BLaER1 (cell line): ENCODE measurements around the gene RMI2.

Source experiments
- H3K27ac ChIP-seq: shearing (Covaris generic); formaldehyde crosslinking; 2 replicates; pipeline ENCODE4 v1.8.1; 2022
- H3K27me3 ChIP-seq: shearing (Covaris generic); formaldehyde crosslinking; 2 replicates; pipeline ENCODE4 v1.8.1; 2022
- H3K36me3 ChIP-seq: shearing (Covaris generic); formaldehyde crosslinking; 2 replicates; pipeline ENCODE4 v1.8.1; 2022
- H3K4me1 ChIP-seq: shearing (Covaris generic); formaldehyde crosslinking; 2 replicates; pipeline ENCODE4 v1.8.1; 2022
- H3K4me2 ChIP-seq: shearing (Covaris generic); formaldehyde crosslinking; 2 replicates; pipeline ENCODE4 v1.8.1; 2022
- H3K4me3 ChIP-seq: shearing (Covaris generic); formaldehyde crosslinking; 2 replicates; pipeline ENCODE4 v1.8.1; 2022
- H3K9ac ChIP-seq: shearing (Covaris generic); formaldehyde crosslinking; 2 replicates; pipeline ENCODE4 v1.8.1; 2022
- H3K9me3 ChIP-seq: shearing (Covaris generic); formaldehyde crosslinking; 2 replicates; pipeline ENCODE4 v1.8.1; 2022
- H4K20me1 ChIP-seq: shearing (Covaris generic); formaldehyde crosslinking; 2 replicates; pipeline ENCODE4 v1.8.1; 2022
- Cebpa-rat ChIP-seq: shearing (Covaris generic); IDR thresholded peaks from 2 replicates; pipeline ENCODE4 v1.8.1; 2022

The RMI2 gene

DNA sequence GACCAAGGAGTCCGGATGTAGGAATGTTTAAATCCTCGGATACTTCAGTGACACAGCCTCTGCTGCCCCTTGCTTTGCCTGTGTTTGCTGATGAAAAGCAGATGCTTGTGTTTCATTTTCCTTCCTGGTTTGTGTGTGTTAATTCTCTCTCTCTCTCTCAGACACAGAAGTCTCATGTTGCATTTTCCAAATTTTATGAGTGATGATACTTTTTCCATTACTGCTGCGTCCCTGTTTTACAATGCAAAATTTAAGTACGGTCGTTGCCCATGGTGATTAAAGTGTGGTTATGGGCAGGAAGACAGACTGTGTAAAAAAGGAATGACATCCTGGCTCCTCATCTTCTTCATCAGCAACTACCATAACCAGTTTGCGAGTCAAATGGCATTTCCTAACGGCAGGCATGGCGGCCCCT lies 5.7 kb downstream of the RMI2 start:
- Histone ChIP-seq H3K9ac (no peak overlapping the region), H3K27ac (no peak overlapping the region), H3K9me3 (peaks cover 8% of the 10 kb centered on the region), H3K36me3 (peaks cover 16% of the 10 kb centered on the region), H3K4me1 (peaks cover 79% of the 10 kb centered on the region), H3K4me3 (no peak overlapping the region), H3K27me3 (no peaks in the 10 kb centered on the region), H3K4me2 (0 out of 2 replicates have a peak overlapping the region, but pooled peaks have one; percentile 79), H4K20me1 (peaks cover 38% of the 10 kb centered on the region)
- no peak for TF ChIP-seq Cebpa-rat

DNA sequence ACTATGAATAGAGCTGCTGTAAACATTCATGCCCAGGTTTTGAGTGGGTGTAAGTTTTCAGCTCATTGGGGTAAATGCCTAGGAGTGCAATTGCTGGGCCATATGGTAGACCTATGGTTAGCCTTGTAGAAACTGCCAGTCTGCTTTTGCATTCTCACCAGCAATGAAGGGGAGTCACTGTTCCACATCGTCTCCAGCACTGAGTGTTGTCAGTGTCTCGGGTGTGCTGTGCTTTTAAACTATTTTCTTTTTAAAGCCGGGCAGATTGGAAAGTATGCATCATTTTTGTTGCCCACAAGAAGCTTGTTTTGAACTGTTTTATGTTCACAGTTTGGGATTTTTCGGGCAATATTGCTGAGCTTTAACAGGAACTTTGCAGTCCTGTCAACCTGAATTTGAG lies 7.9 kb downstream of the RMI2 start:
- H3K4me1 ChIP-seq = peaks cover 79% of the 10 kb centered on the region
- H3K4me3 ChIP-seq = no peak overlapping the region
- H4K20me1 ChIP-seq = peaks cover 38% of the 10 kb centered on the region
- H3K9me3 ChIP-seq = peaks cover 8% of the 10 kb centered on the region
- H3K4me2 ChIP-seq = no peak overlapping the region
- no peak overlapping the region for H3K27ac ChIP-seq
- H3K9ac ChIP-seq = no peak overlapping the region
- H3K36me3 ChIP-seq = peaks cover 16% of the 10 kb centered on the region
- H3K27me3 ChIP-seq = no peaks in the 10 kb centered on the region
- no peak for TF ChIP-seq Cebpa-rat

- no peak overlapping the region for H3K27ac ChIP-seq
Observed at GRCh38 chr16:11354407-11354732, 9.1 kb downstream of the RMI2 start.

GRCh38 chr16:11354733-11355574 lies 9.7 kb downstream of the RMI2 start:
- H3K4me2 ChIP-seq = peak overlapping the region; percentile 85
- H3K4me3 ChIP-seq = no peak overlapping the region; the same call in 1 of the 2 replicates
- peaks cover 16% of the 10 kb centered on the region for H3K36me3 ChIP-seq
- H3K27ac ChIP-seq = peak overlapping the region; percentile 51
- 0 out of 2 replicates have a peak, but pooled peaks have one; percentile 36 for TF ChIP-seq Cebpa-rat
- H3K9me3 ChIP-seq = peaks cover 8% of the 10 kb centered on the region
- H4K20me1 ChIP-seq = peaks cover 37% of the 10 kb centered on the region
- H3K9ac ChIP-seq = no peak overlapping the region; the same call in 1 of the 2 replicates
- H3K4me1 ChIP-seq = peaks cover 79% of the 10 kb centered on the region
- 0 out of 2 replicates have a peak, but pooled peaks cover 3% of the 10 kb centered on the region for H3K27me3 ChIP-seq

More at GRCh38 chr16:11354407-11354732, 9.1 kb downstream of the RMI2 start:
- Histone ChIP-seq H3K4me2 (peak overlapping the region; percentile 85), H3K36me3 (peaks cover 16% of the 10 kb centered on the region), H3K9ac (no peak overlapping the region; the same call in 1 of the 2 replicates), H3K9me3 (peaks cover 8% of the 10 kb centered on the region), H3K4me1 (peaks cover 79% of the 10 kb centered on the region), H3K4me3 (no peak overlapping the region), H4K20me1 (peaks cover 38% of the 10 kb centered on the region), H3K27me3 (no peaks in the 10 kb centered on the region)
- TF ChIP-seq Cebpa-rat = no peak

DNA sequence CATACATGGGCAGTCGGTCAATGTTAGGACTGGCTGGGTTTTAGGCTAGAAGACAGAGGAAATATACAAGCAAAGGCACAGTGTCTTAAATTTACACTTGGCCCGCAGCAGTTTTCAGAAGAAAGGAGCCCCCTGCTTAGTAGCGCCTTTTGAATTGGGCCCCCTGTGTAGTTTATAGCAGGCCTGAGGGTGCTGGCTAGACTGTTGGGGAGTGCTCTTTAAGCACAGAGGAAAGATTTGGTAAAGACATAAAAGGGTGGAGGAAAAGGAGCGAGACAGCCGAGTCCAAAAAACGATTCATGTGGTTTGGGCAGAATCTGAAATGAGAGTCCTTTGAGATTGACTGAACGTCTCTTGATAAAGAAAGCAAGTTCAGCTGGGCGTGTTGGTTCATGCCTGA lies 10.6 kb downstream of the RMI2 start:
- TF ChIP-seq Cebpa-rat = no peak
- peaks cover 37% of the 10 kb centered on the region for H4K20me1 ChIP-seq
- H3K4me2 ChIP-seq = peak overlapping the region; percentile 85
- peak overlapping the region; percentile 51 for H3K27ac ChIP-seq
- H3K9ac ChIP-seq = peak overlapping the region; percentile 30; the same call in 1 of the 2 replicates
- H3K36me3 ChIP-seq = peaks cover 15% of the 10 kb centered on the region
- peaks cover 79% of the 10 kb centered on the region for H3K4me1 ChIP-seq
- H3K27me3 ChIP-seq = 0 out of 2 replicates have a peak, but pooled peaks cover 5% of the 10 kb centered on the region
- H3K4me3 ChIP-seq = peak overlapping the region; percentile 2; the same call in 1 of the 2 replicates
- H3K9me3 ChIP-seq = peaks cover 8% of the 10 kb centered on the region

- H3K27ac ChIP-seq = no peak overlapping the region
- H3K27me3 ChIP-seq = 0 out of 2 replicates have a peak, but pooled peaks cover 5% of the 10 kb centered on the region
- no peak for TF ChIP-seq Cebpa-rat
- H3K4me3 ChIP-seq = no peak overlapping the region
- H3K36me3 ChIP-seq = peaks cover 11% of the 10 kb centered on the region
- peaks cover 46% of the 10 kb centered on the region for H4K20me1 ChIP-seq
- peaks cover 83% of the 10 kb centered on the region for H3K4me1 ChIP-seq
- H3K9me3 ChIP-seq = peaks cover 8% of the 10 kb centered on the region
- no peak overlapping the region for H3K9ac ChIP-seq
- H3K4me2 ChIP-seq = peak overlapping the region; percentile 85
Observed at GRCh38 chr16:11356573-11357331, 11.5 kb downstream of the RMI2 start.

DNA sequence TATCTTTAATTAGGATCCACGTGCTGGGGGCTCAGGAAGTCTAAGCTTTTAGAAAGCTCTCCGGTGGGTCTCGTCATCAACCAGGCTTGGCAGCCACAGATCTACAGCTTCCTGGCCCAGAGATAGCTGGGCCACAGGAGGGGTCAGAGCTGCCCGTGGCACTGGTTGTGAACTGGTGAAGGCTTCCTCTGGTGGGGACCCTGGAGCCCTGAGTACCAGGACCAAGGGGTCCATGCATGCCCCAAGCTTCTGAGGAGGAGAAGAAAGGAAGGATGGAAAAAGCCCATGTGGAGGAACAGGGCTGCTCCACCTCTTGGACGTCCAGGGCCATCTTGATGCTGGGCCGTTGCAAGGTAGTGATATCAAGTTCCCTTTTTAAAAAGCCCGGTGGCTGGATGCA lies 13.3 kb downstream of the RMI2 start:
- Histone ChIP-seq H3K4me2 (peak overlapping the region; percentile 85), H3K9me3 (no peaks in the 10 kb centered on the region), H3K4me3 (no peak overlapping the region), H3K4me1 (peaks cover 100% of the 10 kb centered on the region), H3K9ac (no peak overlapping the region), H3K27ac (no peak overlapping the region), H4K20me1 (peaks cover 56% of the 10 kb centered on the region), H3K27me3 (0 out of 2 replicates have a peak, but pooled peaks cover 5% of the 10 kb centered on the region), H3K36me3 (no peaks in the 10 kb centered on the region)
- TF ChIP-seq Cebpa-rat = no peak

- Histone ChIP-seq H3K9ac (no peak overlapping the region), H3K27ac (no peak overlapping the region)
- TF ChIP-seq Cebpa-rat = no peak
Observed at GRCh38 chr16:11359370-11359769, 14.1 kb downstream of the RMI2 start.

GRCh38 chr16:11360641-11361373 lies 15.5 kb downstream of the RMI2 start:
- Histone ChIP-seq H3K4me2 (peak overlapping the region; percentile 85), H3K4me1 (peaks cover 91% of the 10 kb centered on the region), H3K4me3 (no peak overlapping the region), H3K27ac (no peak overlapping the region), H4K20me1 (peaks cover 35% of the 10 kb centered on the region), H3K9me3 (no peaks in the 10 kb centered on the region), H3K9ac (no peak overlapping the region; the same call in 1 of the 2 replicates), H3K27me3 (0 out of 2 replicates have a peak, but pooled peaks cover 5% of the 10 kb centered on the region), H3K36me3 (no peaks in the 10 kb centered on the region)
- TF ChIP-seq Cebpa-rat = no peak

More at GRCh38 chr16:11359370-11359769, 14.1 kb downstream of the RMI2 start:
- no peak overlapping the region for H3K4me3 ChIP-seq
- peak overlapping the region; percentile 85 for H3K4me2 ChIP-seq
- H3K4me1 ChIP-seq = peaks cover 97% of the 10 kb centered on the region
- H3K27me3 ChIP-seq = 0 out of 2 replicates have a peak, but pooled peaks cover 5% of the 10 kb centered on the region
- H3K36me3 ChIP-seq = no peaks in the 10 kb centered on the region
- peaks cover 49% of the 10 kb centered on the region for H4K20me1 ChIP-seq
- no peaks in the 10 kb centered on the region for H3K9me3 ChIP-seq
